Skin epidermis (tissue), 12 donors: Measurements from ENCODE around the gene NAP1L5.
A peak's percentile ranks its signal among the peaks of the same experiment; 100 is the strongest.

Source experiments
- H3K27ac ChIP-seq, 21 experiments: fragments of 200-600 bp; sonication (generic) in 11 of 21; one replicate each; pipeline ENCODE4 v1.5.0; 2020; ENCODE audit warnings: mild to moderate bottlenecking in 3 of 21, inconsistent platforms in 2 of 21, moderate library complexity in 2 of 21
- H3K4me3 ChIP-seq, 7 experiments: fragments of 200-600 bp; sonication (generic) in 2 of 7; one replicate each; pipeline ENCODE4 v1.5.0; 2020; ENCODE audit warnings: inconsistent platforms in 2 of 7, mild to moderate bottlenecking in 2 of 7, moderate library complexity in 1 of 7

Gene NAP1L5

DNA sequence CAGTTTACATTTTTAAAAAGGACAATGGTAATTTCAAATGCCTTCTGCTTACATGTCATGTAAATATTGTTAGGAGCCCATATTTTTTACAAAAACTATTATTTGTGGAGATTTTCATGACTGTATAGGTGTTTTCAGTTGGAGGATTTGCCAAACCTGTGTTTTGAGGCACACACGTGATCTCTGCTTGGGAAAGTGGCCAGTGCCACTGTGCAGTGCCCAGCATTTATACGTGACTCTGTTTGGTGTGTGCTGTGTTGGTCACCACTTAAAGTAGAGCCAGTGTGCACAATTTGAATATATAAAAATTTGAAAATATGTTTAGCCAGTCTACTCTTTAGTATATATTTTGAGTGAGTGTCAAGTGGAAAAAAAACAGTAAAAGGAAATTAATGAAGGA lies 26.8 kb upstream of the NAP1L5 start:
- Histone ChIP-seq H3K4me3 (no peak overlapping the region), H3K27ac (no peak overlapping the region)

DNA sequence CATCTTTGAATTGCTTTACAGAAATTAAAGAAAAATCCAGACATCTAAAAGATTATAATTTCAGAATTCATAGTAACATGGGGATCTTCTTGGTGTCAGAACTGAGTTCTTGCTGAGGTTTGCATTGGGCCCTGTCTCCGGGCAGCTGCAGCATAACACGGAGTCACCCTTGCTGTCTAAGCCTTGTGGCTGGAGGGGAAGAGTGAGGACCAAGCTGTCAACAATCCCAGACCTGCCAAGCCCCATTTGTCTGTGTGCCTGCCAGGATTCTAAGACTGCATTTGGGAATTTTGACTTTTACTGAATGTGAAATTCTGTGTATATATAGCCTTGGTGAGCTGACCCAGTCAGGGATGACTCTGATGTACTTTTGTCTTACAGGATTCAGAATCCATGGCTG lies 25.2 kb upstream of the NAP1L5 start:
- no peak overlapping the region for H3K27ac ChIP-seq
- no peak overlapping the region for H3K4me3 ChIP-seq

DNA sequence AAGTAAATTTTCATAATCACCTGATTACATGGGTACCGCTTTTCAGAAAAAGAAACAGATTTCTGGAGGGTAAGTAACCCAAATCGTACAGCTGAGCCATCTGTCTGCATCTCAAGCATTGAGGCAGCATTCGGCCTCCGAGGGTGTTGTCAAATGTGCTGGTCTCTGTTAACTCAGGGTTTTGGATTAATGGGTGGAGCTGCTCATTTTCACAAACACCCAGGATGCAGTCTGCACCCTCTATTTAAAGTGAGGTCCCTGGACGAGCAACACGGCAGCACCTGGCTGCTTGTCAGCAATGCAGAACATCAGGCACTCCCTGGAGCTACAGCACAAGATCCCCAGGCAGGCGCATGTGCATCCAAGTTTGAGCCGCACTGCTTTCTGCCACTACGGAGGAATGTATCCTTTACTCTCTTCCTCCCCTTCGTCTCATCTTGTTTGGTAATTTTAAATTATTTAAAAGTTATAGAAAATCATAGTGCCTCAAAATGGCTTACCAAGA lies 24.7 kb upstream of the NAP1L5 start:
- no peak overlapping the region for H3K27ac ChIP-seq
- no peak overlapping the region for H3K4me3 ChIP-seq

DNA sequence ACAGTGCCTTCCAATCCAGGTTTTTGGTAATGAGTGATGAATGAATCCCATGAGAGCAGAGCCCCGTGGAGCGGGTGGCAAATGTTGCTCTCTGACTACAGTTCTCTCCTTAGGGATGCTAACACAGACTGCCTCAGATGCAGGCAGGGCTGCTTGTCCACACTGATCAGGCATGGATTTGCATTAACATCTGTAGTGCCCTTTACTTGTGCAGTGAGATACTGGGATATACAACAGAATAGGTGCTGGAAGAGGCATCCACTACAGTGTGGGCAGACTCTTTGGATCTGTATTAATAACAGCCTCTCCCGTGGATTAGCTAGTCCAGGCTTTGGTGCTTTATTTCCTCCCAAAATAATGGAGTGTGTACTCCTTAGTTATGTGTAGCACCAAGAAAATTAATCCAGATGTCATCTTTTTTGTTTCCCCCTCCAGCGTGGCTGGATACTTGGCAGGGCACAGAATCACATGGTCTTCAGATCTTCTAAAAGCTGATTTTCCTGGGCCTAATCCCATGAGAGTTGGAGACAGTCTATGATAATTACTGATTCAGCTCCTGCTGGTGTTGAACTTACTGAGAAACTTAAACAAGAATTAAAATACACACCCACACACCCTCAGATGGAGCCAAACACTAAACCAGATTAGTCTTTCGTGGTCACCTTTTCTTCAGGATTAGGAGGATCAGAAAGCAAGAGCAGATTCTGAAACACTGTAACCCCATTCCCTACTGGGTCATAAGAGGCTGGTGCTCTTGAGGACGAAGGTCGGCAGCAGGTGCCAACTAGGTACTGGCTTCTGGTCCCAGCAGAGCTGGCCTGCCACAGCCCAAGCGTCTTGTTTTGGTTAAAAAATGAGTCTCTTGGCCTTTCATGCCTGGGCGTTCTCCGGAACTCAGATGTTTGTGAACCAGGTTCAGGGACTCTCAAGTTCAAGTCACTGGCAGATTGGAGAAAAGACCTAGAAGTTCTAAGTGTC lies 23.1 kb upstream of the NAP1L5 start:
- Histone ChIP-seq H3K4me3 (no peak overlapping the region), H3K27ac (peak overlapping the region in 1 of 21 experiments; percentile 20)

DNA sequence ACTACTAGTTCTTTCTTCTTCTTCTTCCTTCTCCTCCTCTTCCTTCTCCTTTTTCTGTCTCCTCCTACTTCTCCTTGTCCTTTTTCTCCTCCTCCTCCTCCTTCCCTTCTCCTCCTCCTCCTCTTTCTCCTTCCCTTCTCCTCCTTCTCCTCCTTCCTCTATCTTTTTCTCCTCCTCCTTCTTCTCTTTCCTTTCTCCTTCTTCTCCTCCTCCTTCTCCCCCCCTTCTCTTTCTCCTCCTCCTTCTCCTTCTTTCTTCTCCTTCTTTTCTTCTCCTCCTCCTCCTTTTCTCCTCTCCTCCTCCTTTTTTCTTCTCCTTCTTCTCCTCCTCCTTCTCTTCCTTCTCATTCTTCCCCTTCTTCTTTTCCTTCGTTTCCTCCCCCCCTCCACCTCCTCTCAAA lies 21.8 kb upstream of the NAP1L5 start:
- no peak overlapping the region for H3K4me3 ChIP-seq

DNA sequence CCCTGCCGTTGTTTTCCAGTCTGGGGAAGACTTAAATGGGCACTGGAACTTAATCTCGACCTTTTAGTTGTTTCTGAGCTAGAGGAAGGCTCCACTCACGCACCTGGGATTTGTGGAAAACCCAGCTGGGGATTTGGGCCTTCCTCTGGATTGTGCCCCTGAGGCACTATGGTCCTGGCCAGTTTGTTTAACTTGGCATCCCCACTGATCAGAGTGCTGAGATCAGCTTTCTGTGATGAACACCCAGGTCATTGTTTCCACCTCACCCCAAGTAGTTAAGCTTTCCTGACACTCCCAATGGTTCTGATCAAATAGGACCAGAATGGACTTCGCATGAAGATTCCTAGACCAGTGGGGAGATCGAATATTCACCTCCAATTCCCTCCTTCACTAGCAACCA lies 20.5 kb upstream of the NAP1L5 start:
- no peak overlapping the region for H3K27ac ChIP-seq
- no peak overlapping the region for H3K4me3 ChIP-seq

More for the DNA sequence above, 21.8 kb upstream of the NAP1L5 start:
- H3K27ac ChIP-seq = no peak overlapping the region

DNA sequence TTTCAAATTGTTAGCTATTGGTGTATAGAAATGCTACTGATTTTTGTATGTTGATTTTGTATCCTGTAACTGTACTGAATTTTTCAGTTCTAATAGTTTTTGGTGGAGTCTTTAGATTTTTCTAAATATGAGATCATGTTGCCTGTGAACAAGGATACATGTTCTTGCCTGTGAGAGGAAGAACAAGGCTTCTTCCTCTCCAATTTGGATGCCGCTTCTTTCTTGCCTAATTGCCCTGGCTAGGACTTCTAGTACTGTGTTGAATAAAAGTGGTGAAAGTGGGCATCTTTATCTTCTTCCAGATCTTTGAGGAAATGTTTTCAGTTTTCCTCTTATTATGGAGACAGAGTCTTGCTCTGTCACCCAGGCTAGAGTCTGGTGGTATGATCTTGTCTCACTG lies 16.2 kb upstream of the NAP1L5 start:
- Histone ChIP-seq H3K27ac (no peak overlapping the region), H3K4me3 (no peak overlapping the region)

DNA sequence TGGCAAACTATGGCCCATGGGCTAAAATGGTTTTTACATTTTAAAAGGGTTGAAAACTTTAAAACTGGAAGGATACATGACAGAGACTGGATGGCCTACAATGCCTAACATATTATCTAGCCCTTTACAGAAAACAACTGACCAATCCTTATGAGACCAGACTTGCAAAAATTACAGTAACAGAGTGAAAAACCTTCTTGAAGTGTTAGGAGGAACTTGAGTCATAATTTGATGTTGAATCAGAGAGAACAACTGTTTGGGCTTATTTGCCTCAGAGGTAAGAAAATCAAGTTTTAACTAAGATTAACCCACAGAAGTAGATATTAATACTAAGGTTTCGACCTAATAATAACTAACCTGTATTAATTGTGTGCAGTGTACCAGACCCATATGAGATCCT lies 12.4 kb upstream of the NAP1L5 start:
- Histone ChIP-seq H3K27ac (no peak overlapping the region), H3K4me3 (no peak overlapping the region)

DNA sequence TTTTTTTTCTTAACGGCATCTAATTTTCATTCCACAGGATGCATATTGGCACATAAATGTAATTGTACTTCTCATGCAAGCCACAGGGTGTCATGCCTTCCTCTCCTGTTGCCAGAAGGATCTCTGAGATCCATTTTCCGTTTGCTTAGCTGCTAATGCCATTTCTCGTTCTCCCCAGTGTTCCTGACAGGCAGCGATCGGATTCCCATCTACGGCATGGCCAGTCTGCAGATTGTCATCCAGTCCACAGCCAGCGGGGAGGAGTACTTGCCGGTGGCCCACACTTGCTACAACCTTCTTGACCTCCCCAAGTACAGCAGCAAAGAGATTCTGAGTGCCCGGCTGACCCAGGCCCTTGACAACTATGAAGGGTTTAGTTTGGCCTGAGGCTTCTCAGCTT lies 8.9 kb upstream of the NAP1L5 start:
- Histone ChIP-seq H3K27ac (peak overlapping the region in 4 of 21 experiments; percentile 12 to 53 (median 40)), H3K4me3 (no peak overlapping the region)

DNA sequence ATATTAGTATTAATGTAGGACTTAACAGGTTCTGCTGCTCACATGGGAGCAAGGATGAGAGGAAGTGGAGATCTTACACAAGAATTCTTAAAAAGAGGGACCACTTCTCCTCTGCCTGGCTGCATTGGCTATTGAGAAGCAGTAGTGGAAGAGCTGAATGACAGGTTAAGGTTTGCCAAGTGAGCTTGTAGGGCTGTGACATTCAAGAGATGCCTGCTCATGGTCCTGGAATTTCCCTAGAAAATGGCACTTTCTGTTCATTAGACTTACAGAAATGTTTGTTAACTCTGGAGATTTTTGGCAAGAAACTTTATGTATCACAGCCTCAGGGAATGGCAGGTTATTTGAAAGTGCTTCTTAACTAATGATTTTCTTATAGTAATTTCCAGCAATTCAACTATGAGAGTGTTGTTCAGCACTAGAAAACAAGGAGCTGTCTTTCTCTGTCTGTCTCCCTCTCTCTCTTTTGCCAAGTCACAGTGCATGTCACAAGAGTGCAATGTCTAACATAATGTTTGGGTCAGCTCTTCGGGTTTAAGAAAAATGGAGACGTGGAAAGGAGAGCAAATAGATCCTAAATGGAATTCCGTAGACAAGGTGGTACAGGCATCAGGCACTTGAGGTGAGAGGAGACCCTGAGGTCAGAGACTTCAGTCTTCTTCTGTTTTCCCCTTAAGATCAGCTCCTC lies 8.3 kb upstream of the NAP1L5 start:
- Histone ChIP-seq H3K4me3 (no peak overlapping the region), H3K27ac (peak overlapping the region in 4 of 21 experiments; percentile 14 to 53 (median 19))

DNA sequence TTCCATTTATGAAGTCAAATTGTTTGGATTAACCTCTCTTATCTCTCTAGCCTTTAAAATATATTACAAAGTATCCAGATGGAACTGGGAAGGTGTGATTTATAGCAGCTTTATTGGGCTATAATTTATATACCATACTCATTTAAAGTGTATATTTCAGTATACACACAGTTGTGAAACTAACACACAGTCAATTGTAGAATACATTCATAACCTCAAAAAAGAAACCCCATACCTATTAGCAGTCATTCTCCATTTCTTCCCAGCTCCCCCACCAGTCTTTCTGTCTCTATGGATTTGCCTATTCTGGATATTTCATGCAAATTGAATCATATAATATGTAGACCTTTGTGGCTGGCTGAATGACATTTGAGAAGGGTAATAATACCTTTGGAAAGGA lies 7.6 kb upstream of the NAP1L5 start:
- H3K4me3 ChIP-seq = no peak overlapping the region
- H3K27ac ChIP-seq = no peak overlapping the region

DNA sequence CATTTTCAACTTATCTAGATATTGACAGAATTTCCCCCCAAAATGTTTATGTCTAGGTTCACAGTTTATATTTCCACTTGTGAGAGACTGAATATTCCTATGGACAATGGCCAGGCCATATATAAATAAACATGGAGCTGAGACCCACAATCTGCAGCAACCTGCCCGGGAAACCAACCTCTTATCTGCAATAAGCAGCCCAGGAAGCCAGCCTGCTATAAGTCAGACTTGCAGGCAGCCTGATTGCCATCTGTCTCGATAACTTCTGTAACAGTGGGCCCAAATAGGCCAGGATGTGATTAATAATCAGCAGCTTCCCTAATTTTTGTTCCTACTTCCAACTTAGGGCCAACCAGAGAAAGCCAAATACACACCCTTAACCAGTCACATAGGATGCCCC lies 5.2 kb upstream of the NAP1L5 start:
- no peak overlapping the region for H3K27ac ChIP-seq
- H3K4me3 ChIP-seq = no peak overlapping the region

DNA sequence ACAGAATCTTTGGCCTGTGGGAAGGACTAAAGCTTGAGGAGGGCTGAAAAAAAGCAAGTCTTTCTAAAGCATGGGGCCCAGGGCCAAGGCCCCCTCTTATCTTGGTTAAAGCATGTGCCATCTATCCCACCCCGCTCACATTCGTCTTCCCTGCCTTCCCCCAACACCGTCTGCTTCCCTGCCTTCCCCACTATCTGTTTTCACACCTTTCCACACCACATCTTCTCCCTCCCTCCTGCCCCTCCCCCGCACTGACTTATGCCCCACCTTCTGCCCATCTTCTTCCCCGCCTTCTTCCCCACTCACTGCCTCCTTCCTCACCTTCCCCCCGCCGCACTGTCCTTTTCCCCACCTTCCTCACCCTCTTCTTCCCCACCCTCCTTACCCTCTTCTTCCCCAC lies 890 bp upstream of the NAP1L5 start:
- peak overlapping the region in 2 of 21 experiments; percentile 0 to 77 for H3K27ac ChIP-seq
- H3K4me3 ChIP-seq = no peak overlapping the region

DNA sequence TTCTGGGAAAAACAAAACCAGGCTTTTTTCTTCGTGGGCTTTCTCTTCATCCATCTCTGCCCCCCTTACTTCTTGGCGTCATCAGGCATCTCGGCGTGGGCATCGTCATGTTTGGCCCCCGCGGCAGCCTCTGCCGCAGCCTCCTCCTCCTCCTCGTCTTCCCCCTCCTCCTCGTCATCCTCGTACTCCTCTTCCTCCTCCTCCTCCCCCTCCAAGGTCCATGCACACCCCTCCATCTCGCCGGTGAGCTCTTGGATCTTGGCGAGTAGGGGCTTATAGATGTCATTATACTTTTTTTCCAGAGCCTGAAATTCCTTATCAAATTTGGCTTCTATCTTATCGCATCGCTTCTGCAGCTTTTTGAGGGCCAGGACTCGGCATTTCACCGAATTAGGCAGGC lies 488 bp downstream of the NAP1L5 start:
- Histone ChIP-seq H3K4me3 (peak overlapping the region; percentile 42 to 63 (median 53)), H3K27ac (peak overlapping the region in 16 of 21 experiments; percentile 1 to 81 (median 66))

DNA sequence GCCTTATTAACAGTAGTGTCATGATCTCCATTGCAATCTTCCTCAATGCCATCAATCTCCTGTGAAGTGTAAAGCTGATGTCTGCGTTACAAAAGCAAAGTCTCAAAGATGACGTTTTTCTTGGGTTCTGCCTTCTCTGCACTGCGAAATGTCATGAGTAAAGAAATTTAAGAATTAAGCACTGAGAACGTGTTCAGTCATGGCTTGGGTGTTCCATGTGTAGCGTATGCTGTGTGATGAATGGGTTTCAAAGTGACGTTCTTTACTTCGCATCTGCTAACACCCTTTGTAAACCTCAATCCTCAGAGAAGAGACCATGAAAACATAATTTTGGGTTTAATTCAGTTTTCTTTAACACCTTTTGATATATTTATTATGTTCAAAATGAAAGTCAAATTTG lies 999 bp downstream of the NAP1L5 start:
- Histone ChIP-seq H3K4me3 (peak overlapping the region in 5 of 7 experiments; percentile 42 to 63 (median 56)), H3K27ac (peak overlapping the region in 2 of 21 experiments; percentile 72 to 77)

DNA sequence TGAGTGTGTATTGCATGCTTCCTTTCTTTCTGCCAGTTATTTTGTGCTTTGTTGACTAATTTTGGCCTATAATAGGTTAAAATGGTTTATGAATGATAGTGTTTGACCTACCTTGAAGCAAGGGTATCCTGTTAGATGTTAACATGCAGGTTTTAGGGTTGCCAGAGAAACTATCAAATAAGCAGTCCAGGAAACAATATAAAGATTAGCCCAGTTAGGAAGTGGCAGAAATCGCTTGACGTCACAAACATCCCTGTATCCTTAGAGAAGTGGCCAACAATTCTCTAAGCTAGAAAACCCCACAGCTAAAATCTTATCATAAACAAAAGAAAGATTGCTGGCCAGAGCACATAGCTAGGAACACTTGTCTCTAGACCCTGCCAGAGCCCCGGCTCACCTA lies 3.8 kb downstream of the NAP1L5 start:
- no peak overlapping the region for H3K4me3 ChIP-seq
- H3K27ac ChIP-seq = no peak overlapping the region

DNA sequence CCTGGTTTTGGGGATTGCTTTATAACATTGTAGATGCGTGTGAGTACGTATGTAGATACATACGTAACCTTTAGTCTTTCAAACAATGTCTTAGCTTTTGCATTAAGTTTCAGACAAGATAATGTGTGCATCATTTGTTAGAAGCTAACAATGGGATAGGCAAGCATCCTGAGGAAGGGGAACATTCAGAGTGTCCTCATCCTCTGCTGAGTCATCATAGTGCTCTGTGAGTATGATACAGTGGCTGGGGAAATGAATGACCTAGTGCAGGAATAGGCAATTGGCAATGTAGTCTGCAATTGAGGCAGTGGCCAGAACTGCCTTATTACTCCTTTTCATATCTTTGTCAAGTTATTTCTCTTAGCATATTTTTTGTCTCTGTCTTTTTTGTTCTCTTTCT lies 7.3 kb downstream of the NAP1L5 start:
- Histone ChIP-seq H3K4me3 (no peak overlapping the region), H3K27ac (no peak overlapping the region)

DNA sequence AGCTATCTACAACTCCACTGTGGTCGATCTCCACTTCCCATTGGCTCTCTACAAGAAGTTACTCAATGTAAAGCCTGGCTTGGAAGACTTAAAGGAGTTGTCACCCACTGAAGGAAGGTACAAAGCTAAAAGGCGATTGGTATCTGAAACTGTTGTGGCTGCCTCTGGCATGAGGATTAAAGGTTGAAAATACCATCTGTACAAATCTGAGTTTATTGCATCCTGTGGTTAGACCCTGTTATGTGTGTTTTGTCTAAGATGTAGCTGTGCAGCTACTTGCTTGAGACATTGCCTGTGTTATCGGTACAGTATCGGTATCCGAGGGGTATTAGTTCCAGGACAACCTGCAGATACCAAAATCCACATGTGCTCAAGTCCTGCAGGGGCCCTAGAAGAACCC lies 16.4 kb downstream of the NAP1L5 start:
- H3K4me3 ChIP-seq = no peak overlapping the region
- H3K27ac ChIP-seq = no peak overlapping the region

DNA sequence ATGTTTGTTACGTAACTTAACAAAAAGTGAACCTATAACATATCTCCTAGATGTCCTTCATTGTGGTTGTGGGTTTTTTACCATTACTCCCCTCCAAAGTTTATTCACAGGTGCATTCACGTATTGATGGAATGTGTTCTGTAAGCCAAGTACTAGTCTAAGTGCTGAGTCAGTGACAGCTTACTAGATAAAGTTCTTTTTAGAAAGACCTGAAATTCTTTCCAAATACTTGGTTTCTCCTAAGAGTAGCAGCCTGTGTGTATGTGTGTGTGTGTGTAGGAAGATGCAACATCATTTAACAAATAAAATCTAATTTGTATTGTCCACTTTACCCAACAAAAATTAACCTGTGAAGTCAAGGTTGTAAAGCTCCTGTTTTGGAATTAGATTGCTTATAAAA lies 22.1 kb downstream of the NAP1L5 start:
- no peak overlapping the region for H3K27ac ChIP-seq
- no peak overlapping the region for H3K4me3 ChIP-seq

DNA sequence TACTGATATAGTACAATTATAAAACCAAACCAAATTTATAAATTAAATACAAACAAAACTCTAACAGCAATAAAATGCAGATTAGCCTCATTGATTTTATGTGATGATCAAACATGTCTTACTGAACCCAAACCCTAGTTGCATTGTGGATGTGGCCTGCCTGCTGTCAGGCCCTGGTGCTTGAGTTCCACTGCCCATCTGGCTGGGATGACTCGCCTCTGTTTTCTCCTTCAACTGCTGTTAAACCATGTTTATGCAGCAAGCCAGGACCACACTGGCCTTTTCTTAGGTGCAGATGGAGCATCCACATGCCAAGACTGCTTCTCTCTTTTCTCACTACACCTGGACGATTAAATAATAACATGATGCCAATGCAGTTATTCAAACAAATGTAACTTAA lies 22.6 kb downstream of the NAP1L5 start:
- no peak overlapping the region for H3K27ac ChIP-seq
- no peak overlapping the region for H3K4me3 ChIP-seq

DNA sequence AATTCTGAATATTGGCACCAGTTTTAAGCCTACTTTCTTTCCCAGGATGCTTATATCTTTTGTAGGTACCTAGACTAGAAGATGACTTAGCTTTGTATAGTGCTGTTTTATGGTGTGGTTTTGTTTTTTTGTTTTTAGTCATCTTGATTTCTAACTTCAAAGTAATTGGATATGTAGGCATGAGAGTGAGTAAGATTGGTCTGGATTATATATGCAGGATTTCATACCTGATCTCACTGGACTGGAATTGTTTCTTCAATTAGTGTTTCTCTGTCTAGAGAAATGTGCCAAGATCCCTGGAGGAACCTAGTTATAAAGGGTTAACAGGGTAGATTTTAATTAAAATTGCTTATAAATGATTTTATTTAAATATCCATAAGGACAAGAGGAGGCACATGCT lies 23.1 kb downstream of the NAP1L5 start:
- Histone ChIP-seq H3K27ac (no peak overlapping the region), H3K4me3 (no peak overlapping the region)
